Right lobe of liver (tissue), 4 donors: ENCODE measurements around the gene IFNL4.

ENCODE experiments used
- POLR2A ChIP-seq: fragments of 450-650 bp; IDR thresholded peaks from one replicate; pipeline ENCODE4 v1.6.1; 2017; ENCODE audit warnings: antibody characterized with exemption, mild to moderate bottlenecking
- TF ChIP-seq, protein P1 (sequence below), 4 donors: fragments of 200-600 bp in 3 of 4; fragments of 450-650 bp in 1 of 4; IDR thresholded peaks; one replicate each; pipeline versions ENCODE4 v1.5.1 to v1.8.0; 2016 to 2022; ENCODE audit warnings: antibody characterized with exemption in 4 of 4, mild to moderate bottlenecking in 2 of 4
- donor health status: DM: no; HTN: no; CAD: no.
- donor health status: DM: no; HTN: no; CAD: no.
- donor health status: DM: no; HTN: yes; CAD: no.

DNA sequence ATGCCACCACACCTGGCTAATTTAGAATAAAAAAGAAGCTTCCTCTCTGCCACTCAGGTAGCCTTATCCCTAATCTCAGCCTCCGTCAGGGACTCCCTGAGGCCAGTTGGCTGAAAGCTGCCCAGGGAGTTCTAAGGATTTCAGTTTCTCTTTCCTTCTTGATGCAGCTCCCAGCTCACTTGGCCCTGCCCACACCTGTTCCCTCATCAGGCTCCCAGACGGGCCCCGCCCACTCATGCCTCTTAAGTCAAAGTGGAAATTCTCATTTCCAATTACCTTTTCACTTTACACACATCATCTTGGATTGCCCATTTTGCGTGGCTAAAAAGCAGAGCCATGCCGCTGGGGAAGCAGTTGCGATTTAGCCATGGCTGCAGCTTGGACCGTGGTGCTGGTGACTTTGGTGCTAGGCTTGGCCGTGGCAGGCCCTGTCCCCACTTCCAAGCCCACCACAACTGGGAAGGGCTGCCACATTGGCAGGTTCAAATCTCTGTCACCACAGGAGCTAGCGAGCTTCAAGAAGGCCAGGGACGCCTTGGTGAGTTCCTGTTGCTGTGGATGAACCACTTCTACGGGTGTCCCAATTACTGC is 47.5 kb upstream of the IFNL4 start, which contains the start of gene IFNL1:
- TF ChIP-seq, protein P1, sequence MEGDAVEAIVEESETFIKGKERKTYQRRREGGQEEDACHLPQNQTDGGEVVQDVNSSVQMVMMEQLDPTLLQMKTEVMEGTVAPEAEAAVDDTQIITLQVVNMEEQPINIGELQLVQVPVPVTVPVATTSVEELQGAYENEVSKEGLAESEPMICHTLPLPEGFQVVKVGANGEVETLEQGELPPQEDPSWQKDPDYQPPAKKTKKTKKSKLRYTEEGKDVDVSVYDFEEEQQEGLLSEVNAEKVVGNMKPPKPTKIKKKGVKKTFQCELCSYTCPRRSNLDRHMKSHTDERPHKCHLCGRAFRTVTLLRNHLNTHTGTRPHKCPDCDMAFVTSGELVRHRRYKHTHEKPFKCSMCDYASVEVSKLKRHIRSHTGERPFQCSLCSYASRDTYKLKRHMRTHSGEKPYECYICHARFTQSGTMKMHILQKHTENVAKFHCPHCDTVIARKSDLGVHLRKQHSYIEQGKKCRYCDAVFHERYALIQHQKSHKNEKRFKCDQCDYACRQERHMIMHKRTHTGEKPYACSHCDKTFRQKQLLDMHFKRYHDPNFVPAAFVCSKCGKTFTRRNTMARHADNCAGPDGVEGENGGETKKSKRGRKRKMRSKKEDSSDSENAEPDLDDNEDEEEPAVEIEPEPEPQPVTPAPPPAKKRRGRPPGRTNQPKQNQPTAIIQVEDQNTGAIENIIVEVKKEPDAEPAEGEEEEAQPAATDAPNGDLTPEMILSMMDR (IDR thresholded peaks at IDR 0.05), result no peak
- TF ChIP-seq POLR2A, result no peak
